ENCODE results near the gene KDSR.
"Not testable (repeated sequence)": the region's sequence is repeated elsewhere in the genome, so short reads cannot be mapped to it uniquely, and the experiment has no call there.

Gene KDSR

DNA sequence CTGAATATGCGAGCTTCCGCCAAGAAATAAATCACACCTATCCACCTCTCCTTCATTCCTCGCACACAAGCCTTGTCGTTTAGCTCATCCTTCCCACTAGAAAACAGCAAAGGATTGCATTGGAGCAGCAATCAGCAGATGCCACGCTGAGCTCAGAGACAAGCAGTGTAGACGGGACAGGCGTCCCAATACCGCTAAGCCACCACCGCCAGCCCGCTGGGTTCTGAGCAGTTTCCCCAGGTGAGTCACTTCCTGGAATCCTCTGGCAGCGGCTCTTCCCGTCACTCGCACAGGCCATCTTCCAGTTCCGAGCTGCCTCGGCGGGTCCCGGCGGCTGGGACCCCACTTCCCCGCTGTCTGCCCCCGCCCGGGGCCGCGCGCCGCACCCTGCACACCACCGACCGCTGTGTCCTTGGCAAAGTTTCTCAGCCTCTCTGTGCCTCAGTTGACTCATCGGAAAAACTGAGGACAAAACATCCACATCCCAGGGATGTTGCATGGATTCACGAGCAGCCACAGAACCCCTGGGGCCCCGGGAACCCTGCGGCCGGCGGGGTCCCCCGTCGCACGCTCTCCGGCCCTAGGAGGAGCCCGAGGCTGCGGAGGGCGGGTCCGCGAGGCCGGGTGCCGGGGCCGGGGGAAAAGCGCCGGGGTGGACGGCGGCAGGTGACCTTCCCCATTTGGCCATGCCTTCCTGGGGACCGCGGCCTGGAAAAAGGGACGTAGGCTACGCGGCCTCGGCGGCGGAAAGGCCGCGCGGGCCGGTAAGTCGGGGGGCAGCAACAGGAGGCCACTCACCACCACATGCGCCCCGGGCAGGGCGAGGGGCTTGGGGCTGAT lies 573 bp downstream of the KDSR start:
- Histone ChIP-seq H3K9ac (ENCODE audit: low read depth, low read length) (peak overlapping the region; percentile 82), H3K27ac (ENCODE audit: low read depth, low read length) (peak overlapping the region; percentile 88), H3K36me3 (ENCODE audit: control insufficient read depth, insufficient read depth, low read length) (peaks cover 12% of the 10 kb centered on the region), H3K27me3 (ENCODE audit: control insufficient read depth, insufficient read depth, low read length) (no peaks in the 10 kb centered on the region), H3K4me3 (ENCODE audit: low read depth, low read length) (peak overlapping the region; percentile 68), H3K4me1 (ENCODE audit: control insufficient read depth, insufficient read depth, low read length) (peaks cover 5% of the 10 kb centered on the region; the same call in 1 of the 2 replicates), H3K9me3 (ENCODE audit: control insufficient read depth, insufficient read depth, low read length) (0 out of 2 replicates have a peak, but pooled peaks cover 4% of the 10 kb centered on the region)

DNA sequence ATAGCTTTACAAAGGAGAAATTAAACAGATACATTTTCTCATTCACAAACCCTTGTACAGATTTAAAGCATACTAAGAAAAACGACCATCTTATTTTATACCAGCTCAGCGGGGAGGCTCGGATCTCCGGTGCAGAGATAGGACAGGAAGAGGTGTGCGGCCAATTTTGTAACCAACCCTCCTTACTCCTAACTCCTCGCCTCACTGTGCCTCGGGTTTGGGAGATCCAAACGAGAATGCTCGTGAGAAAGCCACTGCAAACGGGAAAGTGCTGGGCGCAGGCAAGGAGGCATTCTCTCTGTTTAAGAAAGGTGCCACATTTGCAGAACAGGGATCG lies 1.2 kb downstream of the KDSR start:
- peaks cover 5% of the 10 kb centered on the region; the same call in 1 of the 2 replicates for H3K4me1 ChIP-seq (ENCODE audit: control insufficient read depth, insufficient read depth, low read length)
- H3K27me3 ChIP-seq (ENCODE audit: control insufficient read depth, insufficient read depth, low read length): no peaks in the 10 kb centered on the region
- H3K4me3 ChIP-seq (ENCODE audit: low read depth, low read length): peak overlapping the region; percentile 68
- peak overlapping the region; percentile 88 for H3K27ac ChIP-seq (ENCODE audit: low read depth, low read length)
- peaks cover 17% of the 10 kb centered on the region for H3K36me3 ChIP-seq (ENCODE audit: control insufficient read depth, insufficient read depth, low read length)
- 0 out of 2 replicates have a peak, but pooled peaks cover 4% of the 10 kb centered on the region for H3K9me3 ChIP-seq (ENCODE audit: control insufficient read depth, insufficient read depth, low read length)
- H3K9ac ChIP-seq (ENCODE audit: low read depth, low read length): peak overlapping the region; percentile 82

DNA sequence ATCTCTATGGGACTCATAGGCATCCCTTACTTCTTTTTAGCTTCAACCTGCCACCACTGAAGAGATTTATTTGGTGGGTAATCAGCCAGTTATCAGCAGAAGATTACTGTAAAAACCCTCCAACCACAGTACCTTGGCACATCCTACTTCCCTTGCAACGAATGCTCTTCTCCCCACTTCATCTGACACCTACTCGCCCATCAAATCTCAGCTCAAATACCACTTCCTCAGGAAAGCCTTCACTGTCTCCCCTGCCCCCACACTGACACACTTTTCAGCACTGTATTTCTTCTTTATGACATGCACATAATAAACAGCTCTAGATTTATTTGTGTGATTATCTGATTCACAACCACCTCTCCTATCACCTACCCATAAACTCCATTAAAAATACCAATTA lies 3.1 kb downstream of the KDSR start:
- Histone ChIP-seq H3K9ac (ENCODE audit: low read depth, low read length) (no peak overlapping the region), H3K9me3 (ENCODE audit: control insufficient read depth, insufficient read depth, low read length) (no peaks in the 10 kb centered on the region), H3K27me3 (ENCODE audit: control insufficient read depth, insufficient read depth, low read length) (no peaks in the 10 kb centered on the region), H3K4me3 (ENCODE audit: low read depth, low read length) (no peak overlapping the region), H3K4me1 (ENCODE audit: control insufficient read depth, insufficient read depth, low read length) (peaks cover 5% of the 10 kb centered on the region; the same call in 1 of the 2 replicates), H3K27ac (ENCODE audit: low read depth, low read length) (no peak overlapping the region), H3K36me3 (ENCODE audit: control insufficient read depth, insufficient read depth, low read length) (peaks cover 35% of the 10 kb centered on the region)

DNA sequence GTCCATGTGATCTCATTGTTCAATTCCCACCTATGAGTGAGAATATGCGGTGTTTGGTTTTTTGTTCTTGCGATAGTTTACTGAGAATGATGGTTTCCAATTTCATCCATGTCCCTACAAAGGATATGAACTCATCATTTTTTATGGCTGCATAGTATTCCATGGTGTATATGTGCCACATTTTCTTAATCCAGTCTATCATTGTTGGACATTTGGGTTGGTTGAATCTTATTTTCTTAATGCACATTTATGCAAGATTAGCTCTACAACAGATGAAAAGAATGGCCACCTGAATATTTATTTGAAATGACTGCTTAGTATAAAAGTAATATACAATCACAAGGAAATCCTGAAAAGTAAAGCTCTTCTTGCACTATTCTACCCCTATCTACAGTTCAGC lies 3.6 kb downstream of the KDSR start:
- H3K4me3 ChIP-seq (ENCODE audit: low read depth, low read length); H3K27me3 ChIP-seq (ENCODE audit: control insufficient read depth, insufficient read depth, low read length); H3K9ac ChIP-seq (ENCODE audit: low read depth, low read length); H3K27ac ChIP-seq (ENCODE audit: low read depth, low read length); H3K9me3 ChIP-seq (ENCODE audit: control insufficient read depth, insufficient read depth, low read length); H3K4me1 ChIP-seq (ENCODE audit: control insufficient read depth, insufficient read depth, low read length): not testable (repeated sequence)
- peaks cover 37% of the 10 kb centered on the region for H3K36me3 ChIP-seq (ENCODE audit: control insufficient read depth, insufficient read depth, low read length)

DNA sequence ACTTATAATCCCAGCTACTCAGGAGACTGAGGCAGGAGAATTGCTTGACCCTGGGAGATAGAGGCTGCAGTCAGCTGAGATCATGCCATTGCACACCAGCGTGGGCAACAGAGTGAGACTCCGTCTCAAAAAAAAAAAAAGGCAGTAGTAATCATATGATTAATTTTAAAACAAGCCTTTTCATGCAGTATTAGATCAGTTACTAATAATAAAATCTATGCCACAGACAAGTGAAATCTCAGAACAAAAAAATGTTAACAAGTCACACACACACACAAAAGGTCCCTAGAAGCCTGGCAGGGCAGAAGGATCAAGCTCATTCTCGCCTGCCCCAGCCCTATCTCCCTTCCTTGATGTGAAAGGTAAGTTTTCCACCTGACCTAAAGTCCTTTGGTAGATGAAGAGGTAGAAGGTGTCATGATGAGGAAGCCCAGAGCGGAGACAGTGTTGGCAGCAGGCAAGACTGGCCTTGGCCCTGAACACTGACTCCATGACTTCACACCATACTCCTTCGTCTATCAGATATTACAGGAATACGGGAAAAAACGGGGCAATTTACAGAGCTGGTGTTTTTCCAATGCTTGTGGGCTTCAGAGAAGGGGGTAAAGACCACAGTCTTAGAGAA lies 10.6 kb downstream of the KDSR start:
- H3K9me3 ChIP-seq (ENCODE audit: control insufficient read depth, insufficient read depth, low read length): no peaks in the 10 kb centered on the region
- H3K27me3 ChIP-seq (ENCODE audit: control insufficient read depth, insufficient read depth, low read length): no peaks in the 10 kb centered on the region
- H3K27ac ChIP-seq (ENCODE audit: low read depth, low read length): no peak overlapping the region
- H3K36me3 ChIP-seq (ENCODE audit: control insufficient read depth, insufficient read depth, low read length): peaks cover 77% of the 10 kb centered on the region
- no peak overlapping the region for H3K9ac ChIP-seq (ENCODE audit: low read depth, low read length)
- no peak overlapping the region for H3K4me3 ChIP-seq (ENCODE audit: low read depth, low read length)
- H3K4me1 ChIP-seq (ENCODE audit: control insufficient read depth, insufficient read depth, low read length): no peaks in the 10 kb centered on the region

DNA sequence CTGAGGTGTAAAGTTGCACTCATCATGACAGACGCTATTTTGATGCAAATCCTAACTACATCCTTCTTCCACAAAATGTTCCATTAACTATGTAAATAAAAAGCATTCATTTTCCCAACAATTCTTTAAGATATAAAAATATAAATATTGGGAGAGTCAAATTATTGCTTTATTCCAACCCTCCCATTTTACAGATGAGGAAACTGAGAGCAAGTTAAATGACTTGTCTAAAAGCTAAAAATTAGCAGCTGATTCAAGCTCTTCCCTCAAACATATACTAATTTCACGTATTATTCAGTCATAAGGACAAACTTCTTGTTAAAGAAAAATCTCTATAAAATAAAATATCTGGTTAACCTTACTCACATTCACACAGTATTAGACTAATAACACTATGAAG lies 16.8 kb downstream of the KDSR start:
- Histone ChIP-seq H3K27me3 (ENCODE audit: control insufficient read depth, insufficient read depth, low read length) (no peaks in the 10 kb centered on the region), H3K36me3 (ENCODE audit: control insufficient read depth, insufficient read depth, low read length) (peaks cover 91% of the 10 kb centered on the region), H3K9ac (ENCODE audit: low read depth, low read length) (no peak overlapping the region), H3K9me3 (ENCODE audit: control insufficient read depth, insufficient read depth, low read length) (no peaks in the 10 kb centered on the region), H3K4me1 (ENCODE audit: control insufficient read depth, insufficient read depth, low read length) (no peaks in the 10 kb centered on the region), H3K4me3 (ENCODE audit: low read depth, low read length) (no peak overlapping the region), H3K27ac (ENCODE audit: low read depth, low read length) (no peak overlapping the region)

DNA sequence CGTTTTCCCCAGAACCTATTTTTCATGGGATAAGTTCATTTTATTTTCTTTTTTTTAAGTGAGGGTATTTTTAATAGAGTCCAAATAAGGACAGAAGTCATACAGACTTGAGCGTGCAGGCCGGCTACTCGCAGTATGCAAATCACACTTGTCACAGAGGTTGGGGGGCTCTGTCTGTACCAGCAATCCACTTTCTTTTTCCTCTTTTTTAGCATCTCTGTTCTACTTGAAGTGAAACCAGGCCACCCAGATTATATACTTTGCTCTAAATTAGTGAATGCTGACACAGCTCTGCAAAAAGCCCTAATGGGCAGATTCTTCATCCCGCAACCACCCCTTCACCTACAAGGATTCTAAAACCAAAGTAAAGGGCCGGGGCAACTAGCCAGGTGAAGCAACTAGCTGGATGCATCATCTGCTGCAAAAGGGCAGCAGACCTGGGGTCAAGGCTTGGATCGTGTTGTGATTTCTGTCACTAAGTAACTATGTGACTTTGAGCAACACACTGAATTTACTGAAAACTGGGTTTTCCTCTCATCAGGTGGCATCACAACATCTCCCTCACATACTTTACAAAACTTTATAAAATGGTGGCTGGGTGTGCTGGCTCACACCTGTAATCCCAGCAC lies 18.4 kb downstream of the KDSR start:
- H3K36me3 ChIP-seq (ENCODE audit: control insufficient read depth, insufficient read depth, low read length): peaks cover 91% of the 10 kb centered on the region
- H3K4me1 ChIP-seq (ENCODE audit: control insufficient read depth, insufficient read depth, low read length): no peaks in the 10 kb centered on the region
- H3K9ac ChIP-seq (ENCODE audit: low read depth, low read length): no peak overlapping the region
- H3K27ac ChIP-seq (ENCODE audit: low read depth, low read length): no peak overlapping the region
- no peaks in the 10 kb centered on the region for H3K9me3 ChIP-seq (ENCODE audit: control insufficient read depth, insufficient read depth, low read length)
- H3K4me3 ChIP-seq (ENCODE audit: low read depth, low read length): no peak overlapping the region
- no peaks in the 10 kb centered on the region for H3K27me3 ChIP-seq (ENCODE audit: control insufficient read depth, insufficient read depth, low read length)

DNA sequence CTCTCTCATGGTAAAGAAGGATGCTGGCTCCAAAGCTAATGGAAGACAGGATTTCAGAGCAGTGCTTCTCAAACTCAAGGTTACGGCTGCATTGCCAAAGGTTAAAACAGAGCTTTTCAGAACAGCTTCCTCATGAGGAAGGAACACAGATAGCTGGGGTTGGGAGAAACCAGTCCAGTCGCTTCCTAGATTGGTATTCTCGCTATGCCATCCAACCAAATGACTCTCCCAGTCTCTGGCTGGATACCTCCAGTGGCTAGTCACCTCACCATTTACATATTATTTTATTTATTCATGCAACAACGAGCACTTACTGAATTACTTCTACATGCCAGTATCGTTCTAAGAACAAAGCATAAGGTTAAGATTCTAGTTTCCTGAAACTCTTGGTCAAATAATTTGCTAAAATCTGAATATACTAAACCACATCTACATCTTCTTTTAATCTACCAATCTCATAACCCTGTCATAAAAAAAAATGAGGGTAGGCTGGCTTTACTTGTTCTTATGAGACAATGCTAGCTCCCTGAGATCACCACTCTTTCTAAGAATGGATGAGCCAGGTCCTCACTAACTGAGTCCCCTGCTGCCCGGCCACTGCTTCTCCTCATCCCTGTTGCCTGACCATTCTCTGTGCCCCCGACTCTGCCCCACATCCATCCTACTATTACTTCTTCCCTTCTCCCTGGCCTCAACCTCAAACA lies 20.4 kb downstream of the KDSR start:
- no peaks in the 10 kb centered on the region for H3K27me3 ChIP-seq (ENCODE audit: control insufficient read depth, insufficient read depth, low read length)
- no peak overlapping the region for H3K4me3 ChIP-seq (ENCODE audit: low read depth, low read length)
- no peak overlapping the region for H3K9ac ChIP-seq (ENCODE audit: low read depth, low read length)
- H3K36me3 ChIP-seq (ENCODE audit: control insufficient read depth, insufficient read depth, low read length): peaks cover 83% of the 10 kb centered on the region
- no peak overlapping the region for H3K27ac ChIP-seq (ENCODE audit: low read depth, low read length)
- H3K4me1 ChIP-seq (ENCODE audit: control insufficient read depth, insufficient read depth, low read length): no peaks in the 10 kb centered on the region
- no peaks in the 10 kb centered on the region for H3K9me3 ChIP-seq (ENCODE audit: control insufficient read depth, insufficient read depth, low read length)

DNA sequence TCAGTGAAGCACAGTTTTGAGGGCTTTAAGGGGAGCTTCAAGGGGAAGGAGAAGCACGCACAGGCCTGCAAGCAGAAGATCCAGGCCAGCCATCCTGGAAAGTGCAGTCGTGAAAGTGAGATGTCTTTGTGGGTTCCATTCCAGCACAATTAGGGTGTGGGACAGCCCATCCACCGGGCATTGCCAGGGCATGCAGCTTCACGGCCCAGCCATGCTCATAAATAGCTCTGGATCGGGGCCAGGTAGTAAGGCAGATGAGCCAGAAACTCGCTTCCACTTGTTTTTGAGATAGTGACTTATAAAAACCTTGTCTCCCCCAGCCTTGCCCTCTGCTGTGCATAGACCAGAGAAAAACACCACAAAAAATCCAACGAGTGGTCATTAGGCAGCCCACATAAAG lies 21.0 kb downstream of the KDSR start:
- Histone ChIP-seq H3K9ac (ENCODE audit: low read depth, low read length) (no peak overlapping the region), H3K36me3 (ENCODE audit: control insufficient read depth, insufficient read depth, low read length) (peaks cover 78% of the 10 kb centered on the region), H3K4me3 (ENCODE audit: low read depth, low read length) (no peak overlapping the region), H3K4me1 (ENCODE audit: control insufficient read depth, insufficient read depth, low read length) (peaks cover 3% of the 10 kb centered on the region), H3K27ac (ENCODE audit: low read depth, low read length) (no peak overlapping the region), H3K27me3 (ENCODE audit: control insufficient read depth, insufficient read depth, low read length) (no peaks in the 10 kb centered on the region), H3K9me3 (ENCODE audit: control insufficient read depth, insufficient read depth, low read length) (no peaks in the 10 kb centered on the region)

DNA sequence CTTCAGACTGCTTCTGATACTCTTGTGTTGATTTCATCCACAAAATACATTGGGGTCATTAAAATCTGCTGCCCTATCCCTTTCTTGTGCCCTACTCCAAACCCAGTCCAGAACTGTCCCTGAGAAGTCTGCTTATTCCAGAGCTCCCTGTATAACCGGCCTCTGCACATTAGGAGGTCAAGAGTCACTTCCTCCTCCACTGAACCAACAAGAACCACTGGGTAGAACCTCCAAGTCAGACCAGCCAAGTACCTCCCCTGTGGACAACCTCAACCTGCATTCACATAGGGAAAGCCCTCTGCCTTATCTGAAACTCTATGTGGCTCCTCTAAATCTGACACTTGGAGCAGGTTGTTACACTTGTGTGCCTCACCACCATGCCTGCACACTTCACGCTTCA lies 22.1 kb downstream of the KDSR start:
- Histone ChIP-seq H3K4me3 (ENCODE audit: low read depth, low read length) (no peak overlapping the region), H3K36me3 (ENCODE audit: control insufficient read depth, insufficient read depth, low read length) (peaks cover 73% of the 10 kb centered on the region), H3K4me1 (ENCODE audit: control insufficient read depth, insufficient read depth, low read length) (peaks cover 13% of the 10 kb centered on the region), H3K27ac (ENCODE audit: low read depth, low read length) (no peak overlapping the region), H3K27me3 (ENCODE audit: control insufficient read depth, insufficient read depth, low read length) (no peaks in the 10 kb centered on the region), H3K9ac (ENCODE audit: low read depth, low read length) (no peak overlapping the region), H3K9me3 (ENCODE audit: control insufficient read depth, insufficient read depth, low read length) (no peaks in the 10 kb centered on the region)
